Inflammatory macrophage treated with lipopolysaccharide for 1 hour (primary cell): ENCODE results near the gene CYFIP2.
A peak's percentile ranks its signal among the peaks of the same experiment; 100 is the strongest.

Experiments
- DNase-seq, 2 donors: peaks; one replicate each; pipeline ENCODE4 v3.0.0-alpha.2; 2020 to 2022

CYFIP2 gene

DNA sequence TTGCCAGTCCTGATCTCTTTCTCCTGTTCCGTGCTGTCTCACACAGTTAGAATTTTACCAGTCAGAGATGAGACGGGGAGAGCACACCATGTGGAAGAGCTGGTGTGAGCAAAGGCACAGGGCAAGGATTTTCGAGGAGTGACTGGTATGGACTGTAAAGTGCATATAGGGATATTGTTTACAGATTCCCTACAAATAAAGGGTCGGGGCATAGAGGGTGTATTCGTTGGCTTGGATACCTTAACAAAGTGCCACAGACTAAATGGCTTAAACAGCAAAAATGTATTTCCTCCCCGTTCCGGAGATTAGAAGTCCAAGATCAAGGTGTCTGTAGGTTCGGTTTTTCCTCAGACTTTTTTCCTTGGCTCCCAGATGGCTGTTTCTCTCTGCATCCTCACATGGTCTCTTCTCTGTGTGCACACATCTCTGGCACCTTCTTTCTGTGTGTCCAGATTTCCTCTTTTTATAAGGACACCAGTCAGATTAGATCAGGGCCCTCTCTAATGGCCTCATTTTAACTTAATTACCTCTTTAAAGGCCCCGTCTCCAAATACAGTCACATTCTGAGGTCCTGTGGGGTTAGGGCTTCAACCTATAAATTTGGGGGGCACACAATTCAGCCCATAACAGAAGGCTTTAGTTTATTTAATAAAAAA, 23.4 kb downstream of the CYFIP2 start:
- DNase-seq = no peak

DNA sequence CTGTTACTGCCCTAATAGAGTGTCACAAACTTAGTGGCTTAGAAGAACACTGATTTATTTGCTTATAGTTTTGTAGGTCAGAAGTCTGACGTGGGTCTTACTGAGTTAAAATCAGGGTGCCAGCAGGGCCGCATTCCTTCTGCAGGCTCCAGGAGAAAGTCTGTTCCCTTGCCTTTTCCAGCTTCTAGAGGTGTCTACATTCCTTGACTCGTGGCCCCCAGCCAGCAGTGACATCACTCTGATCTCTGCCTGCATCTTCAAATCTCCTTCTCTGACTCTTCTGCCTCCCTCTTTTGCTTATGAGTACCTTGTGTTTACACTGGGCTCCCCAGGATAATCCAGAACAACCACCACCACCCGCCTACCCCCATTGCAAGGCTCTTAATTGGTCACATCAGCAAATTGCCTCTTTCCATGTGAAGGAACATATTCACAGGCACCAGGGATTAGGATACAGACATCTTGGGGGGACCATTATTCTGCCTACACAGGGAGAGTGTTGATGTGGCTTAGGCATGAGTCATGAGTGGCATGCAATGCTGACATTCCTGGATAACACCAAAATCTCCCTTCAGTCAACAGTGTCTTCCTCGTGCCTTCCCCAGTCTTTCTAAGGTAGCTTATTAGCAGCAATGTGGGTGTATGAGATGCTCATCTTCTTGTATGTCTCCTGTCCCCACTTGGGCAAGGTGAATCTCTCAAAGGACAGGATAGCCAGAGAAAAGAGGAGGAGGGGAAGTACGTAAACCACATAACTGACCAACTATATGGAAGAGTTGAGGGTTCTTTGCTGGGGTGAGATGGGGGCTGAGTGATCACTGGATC, 24.4 kb downstream of the CYFIP2 start:
- DNase-seq = peak in 1 of 2 donors; percentile 27

GRCh38 chr5:157290981-157291711, 25.2 kb downstream of the CYFIP2 start:
- peak in 1 of 2 donors; percentile 52 for DNase-seq

- no peak for DNase-seq
These were observed 26.7 kb downstream of the CYFIP2 start for GRCh38 chr5:157292599-157292998.

- DNase-seq = no peak
These were observed 28.6 kb downstream of the CYFIP2 start for GRCh38 chr5:157294407-157295091.

DNA sequence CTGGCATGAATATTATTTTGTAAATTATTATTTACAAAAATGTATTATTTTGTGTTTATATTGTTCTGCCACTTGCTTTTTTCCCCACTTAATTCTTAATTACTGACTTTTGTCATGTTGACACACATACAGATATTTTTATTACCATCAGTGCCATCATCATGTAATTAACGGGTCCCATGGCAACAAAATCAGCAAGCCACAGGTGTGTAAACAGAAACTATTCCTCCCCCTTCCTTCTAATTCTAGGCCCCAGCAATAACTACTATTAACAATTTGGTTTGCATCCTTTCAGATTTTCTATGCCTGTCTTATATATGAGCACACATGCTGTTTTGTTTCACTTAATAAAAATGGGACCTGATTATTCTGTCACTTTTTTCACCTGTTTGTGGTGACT, 29.3 kb downstream of the CYFIP2 start:
- DNase-seq = no peak

DNA sequence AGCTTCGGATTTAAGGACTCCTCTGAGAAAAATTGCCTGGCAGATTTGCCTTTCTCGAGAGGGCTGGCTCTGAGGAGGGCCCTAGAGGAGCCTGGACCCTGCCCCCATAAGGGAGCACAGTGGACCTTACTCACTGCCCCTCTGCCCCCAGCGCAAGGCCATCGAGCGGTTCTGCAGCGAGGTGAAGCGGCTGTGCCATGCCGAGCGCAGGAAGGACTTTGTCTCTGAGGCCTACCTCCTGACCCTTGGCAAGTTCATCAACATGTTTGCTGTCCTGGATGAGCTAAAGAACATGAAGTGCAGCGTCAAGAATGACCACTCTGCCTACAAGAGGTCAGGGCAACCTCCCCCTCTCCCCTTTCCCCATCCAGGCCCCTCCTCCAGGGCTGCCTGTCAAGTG, 34.6 kb downstream of the CYFIP2 start:
- DNase-seq = no peak

DNA sequence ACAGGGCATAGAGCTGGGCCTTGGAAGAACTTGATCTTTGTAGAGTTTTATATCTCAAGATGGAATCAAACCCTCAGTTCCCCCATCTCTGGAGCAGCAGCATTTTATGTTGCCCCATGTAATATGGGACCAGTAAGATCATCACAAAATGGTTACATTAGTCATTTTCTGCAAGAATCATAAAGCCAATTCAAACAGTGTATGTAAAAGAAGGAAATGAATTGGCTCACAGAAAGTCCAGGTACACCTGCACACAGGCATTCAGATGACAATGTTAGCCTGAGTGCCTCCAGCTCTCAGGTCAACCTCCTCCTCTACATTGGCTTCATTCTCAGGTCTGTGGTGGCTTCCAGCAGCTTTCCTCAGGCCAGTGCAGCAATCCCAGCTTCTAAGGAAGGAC, 35.1 kb downstream of the CYFIP2 start:
- no peak for DNase-seq

- DNase-seq = no peak
These were observed 37.1 kb downstream of the CYFIP2 start for GRCh38 chr5:157303023-157303422.

GRCh38 chr5:157303667-157304327, 37.9 kb downstream of the CYFIP2 start:
- DNase-seq = no peak

DNA sequence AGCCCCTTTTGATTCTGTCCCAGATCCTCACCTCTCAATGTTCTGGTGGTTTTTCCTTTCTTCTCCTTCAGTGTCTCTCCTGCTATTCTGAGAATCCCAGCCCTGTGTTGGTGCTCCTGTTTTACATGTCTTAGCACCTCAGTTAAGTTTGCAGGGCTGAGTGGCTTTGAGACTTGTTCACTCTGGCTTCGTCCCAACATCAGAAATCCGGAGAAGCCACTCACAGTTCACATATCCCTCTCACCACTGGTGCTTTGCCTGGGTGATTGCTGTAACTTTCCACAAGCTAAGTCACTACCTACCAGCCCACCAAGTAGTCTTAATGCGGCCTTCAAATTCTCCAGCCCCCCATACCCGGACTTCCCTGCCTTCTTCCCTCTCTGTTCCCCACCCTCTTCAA, 40.2 kb downstream of the CYFIP2 start:
- no peak for DNase-seq

DNA sequence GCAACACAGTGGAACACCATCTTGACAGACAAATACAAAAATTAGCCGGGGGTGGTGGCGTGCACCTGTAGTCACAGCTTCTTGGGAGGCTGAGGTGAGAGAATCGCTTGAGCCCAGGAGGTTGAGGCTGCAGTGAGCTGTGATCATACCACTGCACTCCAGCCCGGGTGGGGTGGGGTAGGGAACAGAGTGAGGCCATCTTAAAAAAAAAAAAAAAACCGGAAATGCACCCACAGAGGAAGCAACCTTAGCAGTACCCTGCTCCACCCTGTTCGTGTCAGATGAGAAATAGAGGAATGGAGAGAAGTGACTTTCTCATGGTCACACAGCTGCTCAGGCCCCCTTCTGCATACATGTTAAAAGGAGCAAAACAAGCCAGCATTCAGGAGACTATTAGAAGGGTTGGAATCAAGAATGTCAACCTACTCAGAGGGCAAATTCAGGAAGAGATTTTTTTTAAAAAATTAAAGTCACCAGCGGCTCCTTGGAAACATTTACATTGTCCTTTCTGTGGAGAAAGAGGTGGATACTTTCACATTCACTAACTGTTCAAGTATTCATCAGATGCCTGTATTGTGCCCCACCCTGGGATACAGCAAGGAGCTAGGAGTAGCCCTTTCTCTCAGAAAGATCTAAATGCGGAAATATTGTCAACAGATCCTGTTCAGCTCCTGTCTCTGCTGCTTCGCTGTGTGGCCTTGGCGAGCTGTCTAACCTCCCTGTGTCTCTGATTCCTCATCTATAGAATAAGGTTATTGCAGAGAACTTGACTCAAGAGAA, 41.0 kb downstream of the CYFIP2 start:
- no peak for DNase-seq

- peak in 1 of 2 donors; percentile 13 for DNase-seq
These were observed 43.0 kb downstream of the CYFIP2 start for GRCh38 chr5:157308836-157309465.

- no peak for DNase-seq
These were observed 43.9 kb downstream of the CYFIP2 start for GRCh38 chr5:157309796-157310195.

DNA sequence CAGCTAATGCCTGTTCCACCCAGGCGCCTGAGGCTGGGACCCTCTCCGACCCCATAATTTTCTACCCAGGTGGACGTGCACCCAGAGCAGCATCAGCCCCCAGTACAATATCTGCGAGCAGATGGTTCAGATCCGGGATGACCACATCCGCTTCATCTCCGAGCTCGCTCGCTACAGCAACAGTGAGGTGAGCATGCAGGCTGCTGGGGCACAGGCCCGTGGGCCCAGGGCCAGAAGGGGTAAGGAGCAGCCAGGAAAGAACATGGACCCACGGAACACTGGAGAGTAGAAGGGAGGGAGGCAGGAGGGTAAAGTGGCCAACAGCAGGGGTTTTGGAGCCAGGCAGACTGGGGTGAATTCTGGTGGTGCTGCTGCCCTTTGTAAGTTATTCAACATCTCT, 45.7 kb downstream of the CYFIP2 start:
- no peak for DNase-seq

- DNase-seq = peak; percentile 34 to 47
These were observed 46.6 kb downstream of the CYFIP2 start for GRCh38 chr5:157312492-157312891.

DNA sequence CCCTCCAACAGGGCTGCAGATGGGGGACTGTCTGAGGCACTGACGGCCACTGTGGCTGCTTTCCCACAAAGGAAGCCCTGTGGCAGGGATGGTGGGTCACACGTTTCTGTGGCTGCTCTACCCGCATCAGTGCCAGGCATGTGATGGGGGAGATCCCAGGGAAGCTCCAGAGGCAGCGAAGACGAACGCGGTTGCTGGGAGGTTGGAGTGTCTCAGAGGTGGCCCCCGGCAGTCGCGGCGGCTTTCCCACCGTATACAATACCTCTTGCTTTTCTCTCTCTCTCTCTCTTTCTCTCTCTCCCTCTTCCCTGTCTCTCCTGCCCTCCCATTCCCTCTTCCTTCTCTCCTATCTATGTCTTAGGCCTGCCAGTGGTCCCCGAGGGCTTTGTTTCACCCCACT, 56.7 kb downstream of the CYFIP2 start:
- DNase-seq = no peak

- no peak for DNase-seq
These were observed 57.3 kb downstream of the CYFIP2 start for GRCh38 chr5:157323107-157323706.

DNA sequence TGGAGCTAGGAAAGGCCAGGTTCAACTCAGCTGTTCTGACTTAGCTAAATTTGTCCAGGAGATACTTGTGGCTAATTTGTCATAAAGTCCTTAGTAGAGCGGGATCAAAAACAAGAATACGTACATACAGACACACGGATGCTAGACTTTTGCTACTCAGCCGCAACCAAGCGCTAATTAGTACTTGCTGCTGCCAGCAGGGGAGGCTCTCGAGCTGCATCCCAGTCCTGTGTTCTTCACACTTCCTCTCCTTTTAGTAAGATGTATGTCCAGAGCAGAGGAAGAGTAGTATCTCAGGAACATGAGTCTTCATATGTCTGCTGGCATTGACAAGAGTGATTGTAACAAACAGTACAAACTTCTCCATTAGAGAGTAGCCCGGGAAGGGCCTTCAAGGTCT, 58.3 kb downstream of the CYFIP2 start:
- DNase-seq = no peak

DNA sequence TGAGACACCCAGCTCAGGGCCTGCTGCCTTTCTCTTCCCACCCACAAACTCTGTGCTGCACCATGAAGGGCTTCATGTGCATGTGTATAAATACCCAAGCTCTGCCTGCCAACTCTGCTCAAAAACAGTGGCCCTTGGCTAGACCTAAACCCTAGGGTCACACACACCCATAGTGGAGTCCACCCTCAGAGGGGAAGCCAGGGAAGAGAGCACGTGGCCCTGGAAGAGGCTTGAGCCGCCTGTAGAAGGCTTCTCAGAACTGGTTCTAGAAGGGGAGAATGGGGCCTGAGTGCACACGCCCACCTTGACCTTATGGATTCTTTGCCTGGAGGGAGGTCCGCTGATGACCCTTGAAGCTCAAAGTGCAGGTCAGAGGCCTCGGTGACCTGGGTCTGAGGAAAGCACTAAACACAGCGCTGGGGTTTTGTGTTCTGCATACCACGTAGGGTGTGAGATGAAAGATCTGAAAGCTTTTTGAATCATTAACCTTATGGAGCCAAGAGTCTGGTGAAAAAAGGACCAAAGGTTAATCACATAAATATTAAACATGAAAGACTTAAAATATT, 60.6 kb downstream of the CYFIP2 start:
- DNase-seq = no peak

DNA sequence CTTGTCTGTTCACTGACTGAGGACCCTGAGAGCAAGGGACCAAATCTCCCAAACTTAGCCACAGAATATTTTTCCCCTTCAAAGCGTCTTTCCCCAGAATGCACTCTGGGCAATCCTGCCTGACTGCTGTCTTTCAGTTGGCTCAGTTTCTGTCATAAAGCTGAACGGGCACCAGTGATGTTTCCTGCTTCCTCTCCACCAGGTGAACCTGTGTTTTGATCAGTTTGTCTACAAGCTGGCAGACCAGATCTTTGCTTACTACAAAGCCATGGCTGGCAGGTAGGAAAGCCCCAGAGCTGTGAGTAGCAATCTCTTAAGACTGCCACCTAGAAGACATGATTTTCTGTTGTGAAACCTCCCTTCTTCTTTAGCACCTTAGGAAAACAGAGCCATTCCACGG, 61.8 kb downstream of the CYFIP2 start:
- no peak for DNase-seq
